WTC11 (cell line): Measurements from ENCODE around the gene SAMD1. TPM values are rescaled to one million over a fixed set of nuclear protein-coding genes. Genes with fewer than 3 reads are reported as not detected.
A peak's percentile ranks its signal among the peaks of the same experiment; 100 is the strongest.

Experiments
- ATAC-seq: fragments of 200-7000 bp; cut with Tn5 transposase; 2 replicates; pipeline ENCODE4 v1.10.0; 2021; ENCODE audit warnings: mild to moderate bottlenecking, moderate library complexity
- CTCF ChIA-PET: fragments of 300-600 bp; sonication (Branson Sonifier 250); formaldehyde crosslinking; loops from one replicate; lab custom pipeline; 2021; ENCODE audit warnings: antibody characterized with exemption; lab: Charles Lee
- POLR2A ChIA-PET: fragments of 350-600 bp; sonication (Branson Sonifier 250); formaldehyde crosslinking; loops from one replicate; lab custom pipeline; 2021; ENCODE audit warnings: antibody characterized with exemption; lab: Charles Lee
- DNase-seq: peaks from one replicate; pipeline ENCODE4 v3.0.0; 2021; ENCODE audit warnings: low spot score
- H3K27ac Mint-ChIP-seq: 2 replicates; pipeline ENCODE4 v1.8.0; 2021; ENCODE audit warnings: mixed read lengths
- H3K27me3 Mint-ChIP-seq: 2 replicates; pipeline ENCODE4 v1.8.0; 2021; ENCODE audit warnings: low read depth, mild to moderate bottlenecking, moderate library complexity, mixed read lengths
- H3K36me3 Mint-ChIP-seq: 2 replicates; pipeline ENCODE4 v1.8.0; 2021; ENCODE audit warnings: mixed read lengths
- H3K4me1 Mint-ChIP-seq: 2 replicates; pipeline ENCODE4 v1.8.0; 2022; ENCODE audit warnings: mixed read lengths
- H3K4me3 Mint-ChIP-seq: 2 replicates; pipeline ENCODE4 v1.8.0; 2021; ENCODE audit warnings: mild to moderate bottlenecking, moderate library complexity, mixed read lengths
- H3K9me3 Mint-ChIP-seq: 2 replicates; pipeline ENCODE4 v1.8.0; 2021; ENCODE audit warnings: mixed read lengths
- AR ChIP-seq: fragments of 250-450 bp; sonication (Bioruptor Pico); IDR thresholded peaks from 2 replicates; pipeline ENCODE4 v1.9.0; 2021; ENCODE audit warnings: mild to moderate bottlenecking
- ARID4B ChIP-seq: sonication (generic); formaldehyde crosslinking; IDR thresholded peaks from 2 replicates; pipeline ENCODE4 v1.8.0; 2023; ENCODE audit warnings: missing genetic modification reagents, mild to moderate bottlenecking, borderline replicate concordance
- CBFB ChIP-seq: sonication (generic); formaldehyde crosslinking; IDR thresholded peaks from 2 replicates; pipeline ENCODE4 v1.8.1; 2022; ENCODE audit warnings: mild to moderate bottlenecking, low read depth, missing genetic modification reagents
- ETV6 ChIP-seq: sonication (generic); formaldehyde crosslinking; IDR thresholded peaks from 2 replicates; pipeline ENCODE4 v1.8.1; 2022; ENCODE audit warnings: mild to moderate bottlenecking, missing genetic modification reagents
- FOXJ3 ChIP-seq: sonication (generic); formaldehyde crosslinking; IDR thresholded peaks from 2 replicates; pipeline ENCODE4 v1.9.0; 2021; ENCODE audit warnings: missing genetic modification reagents, mild to moderate bottlenecking, borderline replicate concordance
- FOXK1 ChIP-seq: sonication (generic); formaldehyde crosslinking; IDR thresholded peaks from 2 replicates; pipeline ENCODE4 v1.8.0; 2022; ENCODE audit warnings: mild to moderate bottlenecking, moderate library complexity, missing genetic modification reagents
- GRHL2 ChIP-seq: fragments of 250-450 bp; sonication (Bioruptor Pico); IDR thresholded peaks from 2 replicates; pipeline ENCODE4 v1.8.0; 2022; ENCODE audit warnings: mild to moderate bottlenecking, moderate library complexity; ENCODE audit not compliant: insufficient replicate concordance, severe bottlenecking
- IRF1 ChIP-seq: sonication (generic); formaldehyde crosslinking; IDR thresholded peaks from 2 replicates; pipeline ENCODE4 v1.8.0; 2023; ENCODE audit warnings: missing genetic modification reagents
- JUN ChIP-seq: sonication (generic); formaldehyde crosslinking; IDR thresholded peaks from 2 replicates; pipeline ENCODE4 v1.8.0; 2023; ENCODE audit warnings: mild to moderate bottlenecking, missing genetic modification reagents
- KAT7 ChIP-seq: sonication (generic); formaldehyde crosslinking; IDR thresholded peaks from 2 replicates; pipeline ENCODE4 v1.8.1; 2023; ENCODE audit warnings: missing genetic modification reagents, mild to moderate bottlenecking, borderline replicate concordance
- NR2C2 ChIP-seq: sonication (generic); formaldehyde crosslinking; IDR thresholded peaks from 2 replicates; pipeline ENCODE4 v1.8.0; 2022; ENCODE audit warnings: mild to moderate bottlenecking, missing genetic modification reagents
- SOX15 ChIP-seq: fragments of 250-450 bp; sonication (Bioruptor Pico); IDR thresholded peaks from 2 replicates; pipeline ENCODE4 v1.9.0; 2021; ENCODE audit warnings: mild to moderate bottlenecking
- ZNF232 ChIP-seq: sonication (generic); formaldehyde crosslinking; IDR thresholded peaks from 2 replicates; pipeline ENCODE4 v1.8.0; 2022; ENCODE audit warnings: mild to moderate bottlenecking, missing genetic modification reagents
- ZNF263 ChIP-seq: sonication (generic); formaldehyde crosslinking; IDR thresholded peaks from 2 replicates; pipeline ENCODE4 v1.8.1; 2022; ENCODE audit warnings: low read depth, mild to moderate bottlenecking, moderate library complexity, missing genetic modification reagents
- ZNF423 ChIP-seq: fragments of 250-450 bp; sonication (Bioruptor Pico); IDR thresholded peaks from 2 replicates; pipeline ENCODE4 v2.1.2; 2022; ENCODE audit warnings: mild to moderate bottlenecking, moderate library complexity
- total RNA-seq: library from RNA; stranded (reverse); gene quantifications from 3 replicates; pipeline ENCODE4 v1.2.3, GENCODE V29; 2021
- TF ChIP-seq, protein P1 (sequence below): fragments of 250-450 bp; sonication (Bioruptor Pico); IDR thresholded peaks from 2 replicates; pipeline ENCODE4 v1.8.0; 2021; ENCODE audit warnings: mild to moderate bottlenecking
- TF ChIP-seq, protein P2 (sequence below): sonication (generic); formaldehyde crosslinking; IDR thresholded peaks from 2 replicates; pipeline ENCODE4 v1.8.0; 2022; ENCODE audit warnings: missing genetic modification reagents
- TF ChIP-seq, protein P3 (sequence below): sonication (generic); formaldehyde crosslinking; IDR thresholded peaks from 2 replicates; pipeline ENCODE4 v1.8.0; 2022; ENCODE audit warnings: mild to moderate bottlenecking, missing genetic modification reagents
- TF ChIP-seq, protein P4 (sequence below): sonication (generic); formaldehyde crosslinking; IDR thresholded peaks from 2 replicates; pipeline ENCODE4 v1.8.1; 2022; ENCODE audit warnings: low read depth, missing genetic modification reagents, borderline replicate concordance

SAMD1 gene
- total RNA-seq, 1 experiment from 2014 or later: 116 TPM

DNA sequence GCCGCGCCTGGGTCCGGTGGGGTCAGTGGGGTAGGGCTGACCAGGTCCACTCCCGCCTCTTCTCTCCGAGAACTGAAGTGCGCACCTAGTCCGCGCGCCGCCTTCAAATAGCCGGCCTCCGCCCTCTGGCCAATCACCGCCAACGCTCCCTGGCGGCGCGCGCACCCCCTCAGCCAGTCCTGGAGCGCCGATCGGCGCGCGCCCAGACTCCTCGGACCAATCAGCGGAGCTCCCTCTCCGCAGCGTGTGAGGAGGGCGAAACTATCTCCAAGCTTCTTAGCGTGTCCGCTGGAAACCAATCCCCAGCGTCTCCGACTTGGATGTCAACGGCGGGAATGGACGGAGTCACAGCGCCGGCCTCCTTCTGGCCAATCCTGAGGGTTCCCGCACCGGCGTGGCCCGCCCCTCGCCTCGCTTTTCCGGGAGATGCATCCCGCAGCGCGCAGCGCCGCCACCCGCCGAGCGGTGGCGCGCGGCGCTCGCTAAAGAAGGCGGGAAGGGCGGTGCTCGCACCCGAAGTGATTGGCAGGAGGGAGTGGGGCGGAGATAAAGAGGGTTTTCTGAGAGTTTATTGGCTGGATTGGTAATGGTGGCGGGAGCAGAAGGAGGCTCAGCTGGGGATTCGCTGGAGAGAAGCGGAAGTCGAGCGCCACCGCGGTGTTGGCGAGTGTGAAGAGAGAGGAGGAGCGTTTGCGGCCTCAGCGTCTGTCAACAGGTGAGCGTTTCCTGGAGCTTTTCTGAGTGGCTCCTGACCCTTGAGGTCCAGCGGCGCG lies 46.1 kb upstream of the SAMD1 start, which contains the start of gene ASF1B (continued):
- TF ChIP-seq CBFB (CRISPR knock-in tag): 0 out of 2 replicates have a peak, but pooled peaks have one; percentile 26
- TF ChIP-seq GRHL2: no peak
- no peak for TF ChIP-seq ZNF423
- TF ChIP-seq, protein P1, sequence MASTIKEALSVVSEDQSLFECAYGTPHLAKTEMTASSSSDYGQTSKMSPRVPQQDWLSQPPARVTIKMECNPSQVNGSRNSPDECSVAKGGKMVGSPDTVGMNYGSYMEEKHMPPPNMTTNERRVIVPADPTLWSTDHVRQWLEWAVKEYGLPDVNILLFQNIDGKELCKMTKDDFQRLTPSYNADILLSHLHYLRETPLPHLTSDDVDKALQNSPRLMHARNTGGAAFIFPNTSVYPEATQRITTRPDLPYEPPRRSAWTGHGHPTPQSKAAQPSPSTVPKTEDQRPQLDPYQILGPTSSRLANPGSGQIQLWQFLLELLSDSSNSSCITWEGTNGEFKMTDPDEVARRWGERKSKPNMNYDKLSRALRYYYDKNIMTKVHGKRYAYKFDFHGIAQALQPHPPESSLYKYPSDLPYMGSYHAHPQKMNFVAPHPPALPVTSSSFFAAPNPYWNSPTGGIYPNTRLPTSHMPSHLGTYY (CRISPR knock-in tag): no peak

DNA sequence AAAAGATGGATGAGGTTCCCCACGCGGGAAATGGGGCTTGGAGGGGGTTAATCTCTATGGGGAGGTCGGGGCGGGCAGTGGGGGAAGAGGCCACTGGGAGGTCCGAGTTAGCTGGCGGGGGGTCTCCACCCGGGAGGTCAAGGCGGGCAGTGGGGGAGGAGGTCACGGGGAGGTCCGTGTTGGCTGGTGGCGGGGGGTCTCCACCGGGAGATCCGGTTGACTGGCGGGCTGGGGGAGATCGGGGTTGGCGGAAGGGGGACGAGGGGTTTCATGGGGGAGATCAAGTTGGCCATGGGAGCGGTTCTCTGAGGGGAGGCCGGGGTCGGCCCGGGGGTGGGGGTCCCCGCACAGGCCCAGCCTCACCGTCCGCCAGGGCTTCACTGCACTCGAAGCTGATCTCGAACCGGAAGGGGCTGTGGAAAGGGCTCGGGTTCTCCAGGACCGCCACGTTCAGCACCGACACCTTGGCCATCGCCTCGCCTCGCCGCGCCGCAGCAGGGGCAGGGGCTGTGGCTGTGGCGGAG lies 45.5 kb upstream of the SAMD1 start:
- Mint-ChIP-seq H3K4me3 (peak overlapping the region; percentile 86), H3K4me1 (peaks cover 19% of the 10 kb centered on the region), H3K36me3 (peaks cover 11% of the 10 kb centered on the region), H3K27me3 (no peaks in the 10 kb centered on the region; the same call in 1 of the 2 replicates), H3K9me3 (no peaks in the 10 kb centered on the region), H3K27ac (peak overlapping the region; percentile 53; the same call in 1 of the 2 replicates)
- POLR2A ChIA-PET: interaction anchor here (0.7 to 1.8 kb wide), 12 partner anchors 15 to 336 kb away, joined by 3 to 12 read pairs (median 3); partner anchors contain the start of genes DCAF15 and PRKACA
- no peak for DNase-seq
- ATAC-seq: no peak
- CTCF ChIA-PET: interaction anchor here (0.7 to 4.7 kb wide), 75 partner anchors 8 to 554 kb away, joined by 3 to 91 read pairs (median 5); partner anchors contain the start of genes C19orf67, DDX39A, GIPC1 and MISP3
- TF ChIP-seq ZNF232: no peak
- 0 out of 2 replicates have a peak, but pooled peaks have one; percentile 32 for TF ChIP-seq KAT7 (CRISPR knock-in tag)
- TF ChIP-seq ARID4B (CRISPR knock-in tag): no peak
- peak; percentile 67; the same call in 1 of the 2 replicates for TF ChIP-seq JUN (CRISPR knock-in tag)
- TF ChIP-seq, protein P2, sequence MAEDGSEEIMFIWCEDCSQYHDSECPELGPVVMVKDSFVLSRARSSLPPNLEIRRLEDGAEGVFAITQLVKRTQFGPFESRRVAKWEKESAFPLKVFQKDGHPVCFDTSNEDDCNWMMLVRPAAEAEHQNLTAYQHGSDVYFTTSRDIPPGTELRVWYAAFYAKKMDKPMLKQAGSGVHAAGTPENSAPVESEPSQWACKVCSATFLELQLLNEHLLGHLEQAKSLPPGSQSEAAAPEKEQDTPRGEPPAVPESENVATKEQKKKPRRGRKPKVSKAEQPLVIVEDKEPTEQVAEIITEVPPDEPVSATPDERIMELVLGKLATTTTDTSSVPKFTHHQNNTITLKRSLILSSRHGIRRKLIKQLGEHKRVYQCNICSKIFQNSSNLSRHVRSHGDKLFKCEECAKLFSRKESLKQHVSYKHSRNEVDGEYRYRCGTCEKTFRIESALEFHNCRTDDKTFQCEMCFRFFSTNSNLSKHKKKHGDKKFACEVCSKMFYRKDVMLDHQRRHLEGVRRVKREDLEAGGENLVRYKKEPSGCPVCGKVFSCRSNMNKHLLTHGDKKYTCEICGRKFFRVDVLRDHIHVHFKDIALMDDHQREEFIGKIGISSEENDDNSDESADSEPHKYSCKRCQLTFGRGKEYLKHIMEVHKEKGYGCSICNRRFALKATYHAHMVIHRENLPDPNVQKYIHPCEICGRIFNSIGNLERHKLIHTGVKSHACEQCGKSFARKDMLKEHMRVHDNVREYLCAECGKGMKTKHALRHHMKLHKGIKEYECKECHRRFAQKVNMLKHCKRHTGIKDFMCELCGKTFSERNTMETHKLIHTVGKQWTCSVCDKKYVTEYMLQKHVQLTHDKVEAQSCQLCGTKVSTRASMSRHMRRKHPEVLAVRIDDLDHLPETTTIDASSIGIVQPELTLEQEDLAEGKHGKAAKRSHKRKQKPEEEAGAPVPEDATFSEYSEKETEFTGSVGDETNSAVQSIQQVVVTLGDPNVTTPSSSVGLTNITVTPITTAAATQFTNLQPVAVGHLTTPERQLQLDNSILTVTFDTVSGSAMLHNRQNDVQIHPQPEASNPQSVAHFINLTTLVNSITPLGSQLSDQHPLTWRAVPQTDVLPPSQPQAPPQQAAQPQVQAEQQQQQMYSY (CRISPR knock-in tag): peak; percentile 37; the same call in 1 of the 2 replicates
- TF ChIP-seq NR2C2: no peak
- no peak for TF ChIP-seq FOXJ3 (CRISPR knock-in tag)
- TF ChIP-seq, protein P3, sequence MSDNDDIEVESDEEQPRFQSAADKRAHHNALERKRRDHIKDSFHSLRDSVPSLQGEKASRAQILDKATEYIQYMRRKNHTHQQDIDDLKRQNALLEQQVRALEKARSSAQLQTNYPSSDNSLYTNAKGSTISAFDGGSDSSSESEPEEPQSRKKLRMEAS (CRISPR knock-in tag): no peak
- TF ChIP-seq AR (CRISPR knock-in tag): no peak
- TF ChIP-seq, protein P4, sequence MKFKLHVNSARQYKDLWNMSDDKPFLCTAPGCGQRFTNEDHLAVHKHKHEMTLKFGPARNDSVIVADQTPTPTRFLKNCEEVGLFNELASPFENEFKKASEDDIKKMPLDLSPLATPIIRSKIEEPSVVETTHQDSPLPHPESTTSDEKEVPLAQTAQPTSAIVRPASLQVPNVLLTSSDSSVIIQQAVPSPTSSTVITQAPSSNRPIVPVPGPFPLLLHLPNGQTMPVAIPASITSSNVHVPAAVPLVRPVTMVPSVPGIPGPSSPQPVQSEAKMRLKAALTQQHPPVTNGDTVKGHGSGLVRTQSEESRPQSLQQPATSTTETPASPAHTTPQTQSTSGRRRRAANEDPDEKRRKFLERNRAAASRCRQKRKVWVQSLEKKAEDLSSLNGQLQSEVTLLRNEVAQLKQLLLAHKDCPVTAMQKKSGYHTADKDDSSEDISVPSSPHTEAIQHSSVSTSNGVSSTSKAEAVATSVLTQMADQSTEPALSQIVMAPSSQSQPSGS (CRISPR knock-in tag): no peak
- TF ChIP-seq ZNF263 (CRISPR knock-in tag): no peak
- TF ChIP-seq SOX15 (CRISPR knock-in tag): no peak
- TF ChIP-seq FOXK1 (CRISPR knock-in tag): no peak
- TF ChIP-seq IRF1 (CRISPR knock-in tag): peak; percentile 78
- TF ChIP-seq ETV6: peak; percentile 88; the same call in 1 of the 2 replicates
